Measurements from ENCODE around the gene FBN2.

The FBN2 gene

GRCh38 chr5:128512894-128513293 is 25.2 kb downstream of the FBN2 start:
- no peak for TF ChIP-seq CTCF (IDR thresholded peaks at IDR 0.05)

- no peak for TF ChIP-seq CTCF (IDR thresholded peaks at IDR 0.05)
Observed at GRCh38 chr5:128506643-128507042, 31.4 kb downstream of the FBN2 start.

- TF ChIP-seq CTCF (IDR thresholded peaks at IDR 0.05), result peak; percentile 53; the same call in 1 of the 2 replicates
Observed at GRCh38 chr5:128498844-128499455, 39.1 kb downstream of the FBN2 start.

- TF ChIP-seq CTCF (IDR thresholded peaks at IDR 0.05), result no peak
Observed at GRCh38 chr5:128494516-128494915, 43.5 kb downstream of the FBN2 start.

GRCh38 chr5:128493657-128494329 is 44.3 kb downstream of the FBN2 start:
- TF ChIP-seq CTCF (IDR thresholded peaks at IDR 0.05), result no peak

- no peak for TF ChIP-seq CTCF (IDR thresholded peaks at IDR 0.05)
Observed at GRCh38 chr5:128491291-128491690, 46.8 kb downstream of the FBN2 start.

- no peak for TF ChIP-seq CTCF (IDR thresholded peaks at IDR 0.05)
Observed at GRCh38 chr5:128490761-128491160, 47.3 kb downstream of the FBN2 start.
